ENCODE data around the gene TBC1D9.

The TBC1D9 gene

DNA sequence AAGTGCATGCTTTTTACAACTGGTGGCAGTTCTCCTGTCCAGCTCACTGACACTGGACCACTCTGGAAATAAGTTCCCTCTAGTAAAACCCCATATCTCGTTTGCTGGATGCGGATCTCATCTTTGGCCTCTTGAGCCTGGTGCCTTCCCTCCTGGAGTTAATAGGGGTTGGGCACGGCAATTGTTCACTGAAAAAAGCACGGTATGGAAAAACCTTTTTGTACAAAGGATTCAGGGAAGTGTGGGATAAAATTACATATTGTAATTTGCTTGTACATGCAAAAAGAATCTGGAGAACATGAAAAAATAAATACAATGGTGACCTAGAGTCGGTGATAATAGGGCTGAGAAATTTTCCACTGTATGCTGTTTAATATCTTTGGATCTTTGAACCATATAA, 30.6 kb downstream of the TBC1D9 start:
- no peak for DNase-seq (ENCODE audit: low read depth in 4 of 4, low spot score in 1 of 4)

DNA sequence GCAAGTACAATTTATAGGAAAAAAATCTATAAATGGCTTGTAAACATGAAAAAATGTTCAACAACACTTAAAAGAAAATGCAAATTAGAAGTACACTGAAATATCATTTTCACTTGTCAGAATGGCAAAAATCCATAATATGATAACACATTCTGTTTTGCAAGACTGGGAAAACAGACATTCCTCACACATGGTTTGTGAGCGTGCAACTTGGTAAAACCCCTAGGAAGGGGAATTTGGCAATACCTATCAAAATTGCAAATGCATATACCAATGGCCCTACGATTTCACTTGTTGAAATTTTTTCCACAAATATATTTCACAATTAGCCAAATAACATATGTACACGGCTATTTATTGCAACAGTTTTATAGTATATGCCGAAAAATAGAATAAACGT, 31.4 kb downstream of the TBC1D9 start:
- DNase-seq (ENCODE audit: low read depth in 4 of 4, low spot score in 1 of 4) = no peak

DNA sequence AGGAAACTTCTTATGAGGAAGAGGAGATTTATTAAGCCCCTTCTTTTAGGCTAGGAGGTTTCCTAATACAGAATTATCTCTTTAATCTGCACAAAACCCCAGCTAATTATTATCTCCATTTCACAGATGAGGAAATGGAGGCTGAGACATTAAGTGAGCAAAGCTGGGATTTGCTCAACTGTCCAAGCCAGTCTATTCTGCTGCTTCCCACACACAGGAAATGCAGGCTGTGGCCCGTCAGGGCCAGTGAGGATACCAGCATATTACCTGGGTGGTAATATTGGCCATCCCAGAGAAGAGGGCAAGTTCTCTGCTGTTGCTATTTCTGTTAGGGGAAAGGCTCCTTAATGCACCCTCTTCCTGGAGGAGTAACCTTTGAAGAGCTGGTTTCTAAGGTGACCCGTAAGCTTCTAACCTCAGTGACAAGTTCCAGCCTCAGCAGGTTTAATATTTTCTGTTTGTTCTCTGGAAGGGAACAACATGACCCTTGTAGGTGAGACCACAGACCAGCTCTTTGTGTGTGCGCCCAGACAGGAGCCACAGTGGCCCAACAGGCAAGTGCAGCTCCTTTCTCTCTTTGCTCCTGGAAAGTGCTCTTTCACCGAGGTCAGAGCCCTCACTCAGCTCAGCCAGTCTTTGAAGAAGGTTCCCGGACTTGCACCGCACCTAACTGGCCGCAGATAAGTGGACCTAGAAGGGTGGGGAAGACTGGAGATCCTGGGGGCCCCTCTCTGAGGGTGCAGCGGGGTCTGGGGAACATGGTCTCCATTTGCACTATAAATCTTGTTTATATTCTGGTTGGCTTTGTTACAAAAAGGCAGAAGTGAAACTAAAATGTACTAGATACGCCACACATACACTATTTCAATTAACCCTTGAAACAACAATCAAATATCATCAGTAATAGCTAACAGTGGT, 35.5 kb downstream of the TBC1D9 start:
- DNase-seq (ENCODE audit: low read depth in 4 of 4, low spot score in 1 of 4) = no peak

DNA sequence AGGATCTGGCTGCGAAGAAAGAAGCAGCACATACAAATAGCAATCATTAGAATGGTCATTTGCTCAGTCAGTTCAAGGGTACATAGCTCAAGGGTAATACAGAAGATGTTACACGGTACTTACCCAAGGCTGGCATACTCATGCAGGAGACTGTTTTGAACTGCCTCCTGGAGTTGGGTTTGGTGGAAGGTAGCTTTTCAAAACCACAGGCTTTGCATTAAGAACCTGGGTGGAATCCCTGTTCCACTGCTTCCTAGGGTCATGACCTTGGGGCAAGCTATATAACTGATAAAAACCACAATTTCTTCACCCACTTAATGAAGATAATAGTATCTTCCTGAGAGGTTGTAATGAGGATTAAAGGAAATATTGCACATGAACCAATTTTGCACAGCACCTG, 36.5 kb downstream of the TBC1D9 start:
- DNase-seq (ENCODE audit: low read depth in 4 of 4, low spot score in 1 of 4) = no peak

DNA sequence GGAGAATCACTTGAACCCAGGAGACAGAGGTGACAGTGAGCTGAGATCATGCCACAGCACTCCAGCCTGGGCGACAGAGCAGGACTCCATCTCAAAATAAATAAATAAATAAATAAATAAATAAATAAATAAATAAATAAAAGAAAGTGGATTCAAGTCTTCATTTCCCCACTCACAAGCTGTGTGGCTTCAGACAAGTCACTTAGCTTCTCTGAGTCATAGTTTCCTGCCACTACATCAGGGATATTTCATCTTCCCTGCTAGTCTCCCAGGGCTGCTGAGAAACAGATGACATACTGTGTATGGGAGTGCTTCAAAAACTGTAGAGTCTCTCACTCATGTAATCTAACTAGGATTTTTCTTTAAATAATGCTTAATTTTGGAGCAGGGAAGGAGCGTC, 37.2 kb downstream of the TBC1D9 start:
- no peak for DNase-seq (ENCODE audit: low read depth in 4 of 4, low spot score in 1 of 4)

DNA sequence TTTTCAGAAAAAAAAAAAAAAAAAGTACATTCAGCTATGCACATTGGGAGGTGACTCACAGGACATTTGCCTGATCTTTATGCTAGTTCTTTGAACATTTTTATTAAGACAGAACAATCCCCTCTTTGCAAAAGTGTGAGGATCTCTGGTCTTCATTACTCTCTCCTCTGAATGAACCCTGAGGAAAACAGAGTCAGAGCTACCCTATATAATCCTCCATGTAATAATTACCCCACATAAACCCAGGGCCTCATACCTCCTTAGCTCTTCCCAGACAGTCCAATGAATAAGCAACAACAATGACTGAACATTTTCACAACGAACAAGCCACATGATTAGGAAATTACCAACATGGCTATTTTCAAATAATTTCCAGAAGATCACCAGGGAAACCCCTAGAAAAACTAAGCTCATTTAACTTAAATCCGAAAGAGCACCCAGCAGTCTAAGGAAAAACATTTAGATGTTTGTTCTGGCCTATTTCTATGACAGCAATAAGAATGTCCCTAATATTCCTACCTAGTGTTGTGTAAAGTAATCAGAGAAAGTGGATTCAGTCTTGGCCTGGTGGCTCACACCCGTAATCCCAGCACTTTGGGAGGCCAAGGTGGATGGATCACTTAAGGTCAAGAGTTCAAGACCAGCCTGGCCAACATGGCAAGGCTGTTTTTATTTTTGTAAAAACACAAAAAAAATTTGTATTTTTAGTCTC, 37.8 kb downstream of the TBC1D9 start:
- no peak for DNase-seq (ENCODE audit: low read depth in 4 of 4, low spot score in 1 of 4)

DNA sequence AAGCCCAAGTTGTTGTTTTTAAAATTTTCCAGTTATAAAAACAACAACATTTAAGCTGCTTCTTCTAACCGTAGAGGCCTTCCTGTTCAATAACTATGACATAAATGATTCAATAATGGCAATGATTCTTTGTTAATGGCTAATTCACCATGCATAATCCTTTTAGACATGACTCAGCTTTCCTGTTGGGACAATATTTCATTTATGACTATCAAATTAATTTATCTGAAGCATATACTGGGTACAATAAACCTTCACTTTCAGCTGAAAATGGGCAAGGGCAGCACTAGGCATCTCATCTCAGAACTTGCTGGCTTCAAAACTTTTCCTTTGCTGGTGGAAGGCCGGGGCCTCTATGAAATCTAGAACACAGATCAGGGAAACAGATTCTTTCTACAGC, 38.9 kb downstream of the TBC1D9 start:
- DNase-seq (ENCODE audit: low read depth in 4 of 4, low spot score in 1 of 4) = no peak

DNA sequence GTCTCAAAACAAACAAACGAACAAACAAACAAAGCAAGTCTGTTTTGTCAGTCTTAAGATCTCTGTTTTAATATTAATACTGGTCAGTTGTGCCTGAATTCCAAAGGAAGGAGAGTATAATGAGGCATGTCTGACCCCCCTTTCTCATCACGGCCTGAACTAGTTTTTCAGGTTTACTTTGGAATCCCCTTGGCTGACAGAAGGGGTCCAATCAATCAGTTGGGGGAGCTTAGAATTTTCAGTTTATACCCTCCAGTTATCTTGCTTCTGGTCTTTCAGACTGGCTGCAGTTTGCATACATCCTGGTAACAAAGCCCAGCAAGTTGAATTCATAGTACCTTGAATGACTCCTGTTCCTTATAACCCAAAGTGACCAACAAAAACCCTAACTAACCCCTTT, 41.1 kb downstream of the TBC1D9 start:
- DNase-seq (ENCODE audit: low read depth in 4 of 4, low spot score in 1 of 4) = no peak

DNA sequence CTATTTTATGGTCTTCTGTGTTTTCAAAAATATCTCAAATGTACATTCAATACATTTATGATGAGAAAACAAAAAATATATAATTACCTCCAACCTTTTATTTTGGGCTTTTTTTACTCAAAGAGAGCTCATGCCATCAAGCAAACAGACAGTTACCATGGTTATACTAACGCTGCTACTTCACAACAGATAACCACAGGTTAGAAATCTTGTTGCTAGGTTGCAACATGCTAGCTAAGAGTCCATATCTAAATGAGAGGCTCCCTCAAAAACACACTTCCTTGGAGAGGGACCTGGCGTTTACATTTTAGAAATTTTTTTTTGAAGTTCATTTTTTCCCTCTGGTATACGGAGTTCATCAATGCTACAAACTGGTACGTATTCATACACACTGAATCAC, 44.3 kb downstream of the TBC1D9 start:
- no peak for DNase-seq (ENCODE audit: low read depth in 4 of 4, low spot score in 1 of 4)

DNA sequence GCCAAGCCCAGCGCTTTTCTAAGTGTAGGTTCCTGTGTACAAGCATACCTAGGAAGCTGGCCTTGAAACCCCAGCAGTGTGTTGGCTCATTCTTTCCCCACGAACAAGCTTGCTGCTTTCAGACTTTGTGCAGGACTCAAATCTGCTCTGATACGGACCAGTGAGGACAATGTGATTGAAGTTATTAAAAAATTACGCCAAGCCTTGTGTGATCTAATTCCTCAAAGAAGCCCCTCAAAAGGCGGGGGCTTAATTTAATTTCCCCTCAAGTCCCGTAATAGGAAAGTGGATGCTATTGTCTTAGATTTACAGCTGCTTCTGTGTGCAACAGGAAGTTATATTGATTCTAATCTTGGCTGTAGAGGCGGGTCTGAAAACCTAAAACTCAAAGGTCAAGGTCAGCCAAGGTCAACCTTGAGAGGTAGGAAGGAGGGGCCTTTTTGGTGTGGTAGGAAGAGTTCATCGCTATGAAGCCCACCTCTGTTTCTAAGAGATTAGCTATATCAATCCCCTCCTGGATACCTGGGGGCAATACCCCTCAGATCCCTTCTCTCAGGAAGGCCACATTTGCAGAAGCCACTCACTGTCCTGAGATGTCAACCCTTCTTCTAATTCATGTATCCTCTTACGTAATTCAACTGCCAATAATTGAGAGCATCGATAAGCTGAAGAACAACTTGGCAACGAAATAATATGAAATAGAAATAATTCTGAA, 45.1 kb downstream of the TBC1D9 start:
- DNase-seq (ENCODE audit: low read depth in 4 of 4, low spot score in 1 of 4) = no peak

DNA sequence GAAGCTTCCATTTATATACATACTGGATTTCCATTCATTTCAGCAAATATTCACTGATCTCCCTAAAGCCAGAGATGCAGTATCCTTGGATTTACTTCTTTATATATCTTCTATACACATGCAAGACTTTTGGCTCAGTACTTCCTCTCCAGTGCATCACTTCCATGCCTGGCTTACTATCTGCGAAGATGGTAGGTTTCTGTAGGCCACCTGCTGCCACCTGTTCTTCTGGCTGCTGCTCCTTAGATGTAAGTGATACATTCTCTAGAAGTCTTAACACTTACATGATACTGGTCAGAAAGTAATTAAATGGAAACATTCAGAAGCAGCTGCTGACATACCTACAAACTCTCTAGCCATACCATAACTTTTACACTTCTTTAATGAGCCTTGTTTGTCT, 48.9 kb downstream of the TBC1D9 start:
- DNase-seq (ENCODE audit: low read depth in 4 of 4, low spot score in 1 of 4) = no peak

DNA sequence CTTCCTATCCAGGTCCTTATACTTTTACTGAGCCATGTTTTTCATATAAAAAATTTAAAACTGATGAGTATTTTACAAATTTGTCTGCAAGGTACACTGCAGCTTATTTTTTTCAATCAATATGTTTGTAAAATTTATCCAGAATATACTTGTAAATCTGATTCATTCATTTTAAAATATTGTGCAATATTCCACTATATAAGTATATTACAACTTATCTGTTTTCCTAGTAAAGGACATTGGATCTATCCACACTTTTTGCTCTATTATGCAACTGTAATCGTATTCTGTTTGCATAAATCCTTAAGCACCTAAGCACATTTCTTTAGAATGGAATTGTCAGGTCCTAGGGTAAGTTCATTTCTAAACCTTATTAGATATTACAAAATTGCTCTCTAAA, 49.5 kb downstream of the TBC1D9 start:
- no peak for DNase-seq (ENCODE audit: low read depth in 4 of 4, low spot score in 1 of 4)

DNA sequence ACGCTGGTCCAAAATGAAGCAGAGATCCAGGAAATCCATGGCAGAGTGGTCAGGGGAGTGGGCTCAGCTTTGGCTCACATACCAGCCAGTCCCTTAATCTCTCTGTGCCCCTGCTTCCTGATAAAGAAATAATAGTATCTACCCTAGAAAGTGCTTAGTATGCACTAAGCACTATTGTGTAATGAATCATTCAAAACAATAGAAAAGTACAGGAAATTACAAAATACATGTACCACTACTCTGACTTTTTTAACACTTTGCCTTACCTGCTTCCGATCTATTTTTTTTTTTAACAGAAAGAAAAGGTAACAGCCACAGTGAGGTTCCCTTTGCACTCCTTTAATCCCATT, 49.9 kb downstream of the TBC1D9 start:
- DNase-seq (ENCODE audit: low read depth in 4 of 4, low spot score in 1 of 4) = no peak

DNA sequence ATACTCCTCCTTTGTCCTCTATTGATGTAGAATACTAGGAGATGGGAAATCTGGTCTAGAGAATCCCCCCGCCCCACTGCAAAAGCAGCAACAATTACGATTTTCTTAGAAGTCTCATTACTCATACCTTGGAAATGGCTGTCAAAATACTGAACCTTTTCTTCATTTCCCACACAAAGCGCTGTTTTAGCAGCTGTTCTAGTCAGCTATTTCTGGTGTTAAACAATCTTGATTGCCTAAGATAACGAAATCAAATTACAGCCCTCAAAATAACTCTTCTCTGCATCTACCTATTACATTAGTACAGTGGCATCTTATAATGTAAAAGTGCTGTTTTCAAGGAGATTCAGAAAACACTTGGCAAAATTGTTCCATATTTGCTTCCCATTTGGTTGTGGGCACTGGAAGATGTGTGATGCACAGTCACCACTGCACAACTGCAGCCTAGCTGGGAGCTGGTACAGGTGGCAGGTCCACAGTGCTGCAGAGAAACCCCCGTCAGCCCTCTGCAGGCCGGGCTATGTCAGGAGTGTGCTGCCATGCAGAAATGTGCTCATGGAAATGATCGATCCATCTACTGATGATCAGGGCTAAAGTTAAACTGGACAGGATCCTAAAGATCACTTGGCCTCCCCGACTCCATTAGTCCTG, 50.4 kb downstream of the TBC1D9 start:
- DNase-seq (ENCODE audit: low read depth in 4 of 4, low spot score in 1 of 4) = no peak

DNA sequence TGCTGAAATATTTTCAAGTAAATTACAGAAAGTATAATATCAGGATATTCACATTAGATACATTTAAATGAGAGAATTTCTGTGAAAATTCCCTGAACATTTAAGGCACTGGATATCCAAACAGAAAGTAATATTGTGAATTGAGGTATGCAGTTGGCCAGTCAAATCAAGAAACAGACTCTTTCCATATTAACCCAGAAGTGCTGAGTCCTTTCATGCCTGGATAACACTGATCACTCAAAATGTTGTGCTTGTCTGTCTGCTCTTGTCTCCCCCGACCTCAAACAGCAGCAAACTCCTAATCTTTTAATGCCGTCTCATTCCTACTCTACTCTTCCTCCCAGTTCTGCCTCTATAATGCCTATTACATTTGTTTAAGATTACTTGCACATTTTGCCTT, 51.2 kb downstream of the TBC1D9 start:
- no peak for DNase-seq (ENCODE audit: low read depth in 4 of 4, low spot score in 1 of 4)

DNA sequence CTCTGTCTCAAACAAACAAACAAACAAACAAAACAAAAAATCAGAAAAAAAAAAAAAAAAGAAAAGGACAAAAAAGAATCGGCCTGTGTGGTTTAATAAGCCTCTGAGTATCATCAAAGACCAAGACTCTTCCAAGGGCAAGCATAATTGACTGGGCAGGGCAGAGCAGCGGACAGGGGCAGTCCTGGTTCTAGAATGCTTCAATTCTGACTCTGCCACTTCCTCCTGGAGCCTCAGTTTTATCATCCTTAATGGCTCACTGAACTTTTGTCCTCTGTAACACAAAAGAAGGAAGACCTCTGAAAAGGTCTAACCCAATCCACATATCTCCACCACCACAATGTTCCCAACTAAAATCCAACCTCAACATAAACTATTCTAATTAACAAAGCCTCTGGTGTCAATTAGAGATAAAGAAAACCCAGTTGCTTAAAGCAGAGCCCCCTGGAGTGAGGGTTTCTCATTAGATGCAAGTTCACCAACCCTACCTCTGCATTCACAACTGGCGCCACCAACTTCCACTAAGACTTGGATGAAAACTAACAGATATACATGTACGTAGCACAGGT, 51.7 kb downstream of the TBC1D9 start:
- no peak for DNase-seq (ENCODE audit: low read depth in 4 of 4, low spot score in 1 of 4)

DNA sequence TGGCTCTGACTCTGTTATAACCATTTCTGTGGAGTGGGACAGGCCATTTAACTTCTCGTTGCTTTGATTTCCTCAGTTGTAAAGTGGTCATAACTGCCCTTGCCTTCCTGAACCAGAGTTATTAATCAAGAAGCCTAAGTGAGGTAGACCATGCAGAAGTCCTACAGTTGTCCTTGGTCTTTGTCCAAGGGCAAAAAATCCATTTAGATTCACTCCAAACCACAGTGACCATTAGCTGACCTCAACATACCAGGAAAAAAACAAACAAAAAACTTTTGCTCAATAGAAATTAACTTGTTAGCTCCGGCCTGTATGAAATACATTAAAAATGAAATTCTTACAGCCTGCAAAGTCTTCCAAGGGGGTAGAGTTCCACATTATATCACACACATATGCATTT, 52.7 kb downstream of the TBC1D9 start:
- DNase-seq (ENCODE audit: low read depth in 4 of 4, low spot score in 1 of 4) = no peak

DNA sequence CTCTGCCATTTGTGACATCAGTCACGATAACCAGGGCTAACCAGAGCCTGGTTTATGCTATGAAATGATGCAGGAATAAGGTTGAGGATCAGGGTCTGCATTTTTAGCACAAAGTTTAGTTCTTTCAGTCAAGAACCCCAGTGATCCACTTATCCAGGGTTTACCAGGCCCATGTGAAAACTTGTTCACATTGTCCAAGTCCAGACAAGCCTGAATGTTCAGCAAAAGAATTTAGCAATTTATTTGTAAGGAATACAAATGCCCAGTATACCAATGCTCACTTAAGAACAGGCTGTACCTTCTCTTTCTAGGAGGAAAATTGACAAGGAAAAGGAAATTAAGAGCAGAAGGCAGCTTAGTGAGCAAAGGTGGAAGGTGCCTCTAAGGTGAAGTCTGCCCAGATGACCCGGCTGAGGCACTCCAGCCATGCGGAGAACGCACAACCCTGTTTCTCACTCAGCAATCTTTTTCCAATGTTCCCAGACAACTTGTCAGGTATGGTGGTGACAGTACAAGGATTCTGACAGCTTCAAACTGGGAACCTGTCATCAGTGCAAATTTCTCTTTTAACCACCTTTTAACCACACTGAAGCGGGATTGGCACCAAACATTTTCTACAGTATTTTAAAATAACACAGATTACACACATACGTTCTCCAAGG, 54.0 kb downstream of the TBC1D9 start:
- DNase-seq (ENCODE audit: low read depth in 4 of 4, low spot score in 1 of 4) = no peak

DNA sequence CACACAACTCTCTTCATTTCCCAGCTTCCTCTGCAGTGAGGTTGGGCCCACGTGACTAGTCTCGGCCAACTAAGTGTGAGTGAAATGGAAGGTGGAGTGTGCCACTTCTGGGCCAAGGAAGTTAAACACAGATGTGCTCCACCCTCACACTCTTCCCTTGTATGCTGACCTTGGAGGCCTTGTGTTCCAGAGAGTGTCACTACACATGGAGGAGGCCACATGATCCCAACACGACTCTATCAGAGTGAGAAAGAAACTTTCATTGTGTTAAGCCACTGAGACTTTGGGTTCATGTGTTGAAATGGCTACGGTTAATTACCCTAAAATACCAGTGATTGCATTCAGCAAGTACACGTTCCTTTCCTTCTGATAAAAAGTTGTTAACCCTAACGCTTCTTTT, 55.1 kb downstream of the TBC1D9 start:
- DNase-seq (ENCODE audit: low read depth in 4 of 4, low spot score in 1 of 4) = no peak

DNA sequence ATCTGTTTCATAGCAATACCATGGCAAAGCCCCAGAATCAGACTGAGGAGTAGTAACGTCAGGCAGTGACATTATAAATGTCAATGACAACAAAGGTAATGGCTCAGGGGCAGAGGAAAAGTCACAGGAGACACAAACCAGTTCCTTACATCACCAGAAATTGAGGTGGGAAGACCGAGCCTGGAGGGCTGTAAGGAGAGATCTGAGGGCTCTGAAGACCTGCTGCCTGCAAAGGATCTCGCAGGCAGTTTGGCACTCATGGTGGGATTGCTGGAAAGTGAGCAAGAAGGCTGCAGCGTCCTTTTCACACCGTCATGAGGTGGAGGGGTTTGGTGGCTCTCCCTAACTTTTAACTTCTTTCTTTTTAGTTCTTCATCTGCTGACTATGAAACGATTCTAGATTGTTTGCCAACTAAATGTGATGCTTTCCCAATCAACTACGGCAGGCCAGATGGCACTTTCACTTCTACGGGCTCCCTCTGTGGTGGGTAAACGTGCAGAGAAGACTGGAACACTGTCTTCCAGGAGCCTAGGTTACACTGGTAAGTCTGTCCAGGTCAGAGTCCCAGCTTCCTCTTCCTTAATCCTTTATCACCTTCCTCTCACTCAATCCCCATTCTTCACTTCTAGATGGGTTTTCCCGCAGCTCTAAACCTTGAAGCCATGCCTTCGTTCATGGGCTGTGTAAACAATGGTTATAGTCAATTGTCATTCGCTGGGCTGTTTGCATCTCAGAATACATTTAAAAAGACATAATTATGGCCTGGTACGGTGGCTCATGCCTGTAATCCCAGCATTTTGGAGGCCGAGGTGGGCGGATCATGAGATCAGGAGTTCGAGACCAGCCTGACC, 58.2 kb downstream of the TBC1D9 start:
- no peak for DNase-seq (ENCODE audit: low read depth in 4 of 4, low spot score in 1 of 4)
